GM21528 (cell line): ENCODE results near the gene CDT1.
"Not testable (repeated sequence)": the region's sequence is repeated elsewhere in the genome, so short reads cannot be mapped to it uniquely, and the experiment has no call there.

ENCODE experiments used
- ATAC-seq: cut with Tn5 transposase; IDR thresholded peaks from one replicate; pipeline ENCODE4 v1.9.1; 2021; ENCODE audit warnings: mild to moderate bottlenecking, moderate library complexity; ENCODE audit not compliant: unreplicated experiment, low FRiP score

CDT1 gene

GRCh38 chr16:88815901-88816589 lies 12.5 kb downstream of the CDT1 start:
- ATAC-seq, result no peak

DNA sequence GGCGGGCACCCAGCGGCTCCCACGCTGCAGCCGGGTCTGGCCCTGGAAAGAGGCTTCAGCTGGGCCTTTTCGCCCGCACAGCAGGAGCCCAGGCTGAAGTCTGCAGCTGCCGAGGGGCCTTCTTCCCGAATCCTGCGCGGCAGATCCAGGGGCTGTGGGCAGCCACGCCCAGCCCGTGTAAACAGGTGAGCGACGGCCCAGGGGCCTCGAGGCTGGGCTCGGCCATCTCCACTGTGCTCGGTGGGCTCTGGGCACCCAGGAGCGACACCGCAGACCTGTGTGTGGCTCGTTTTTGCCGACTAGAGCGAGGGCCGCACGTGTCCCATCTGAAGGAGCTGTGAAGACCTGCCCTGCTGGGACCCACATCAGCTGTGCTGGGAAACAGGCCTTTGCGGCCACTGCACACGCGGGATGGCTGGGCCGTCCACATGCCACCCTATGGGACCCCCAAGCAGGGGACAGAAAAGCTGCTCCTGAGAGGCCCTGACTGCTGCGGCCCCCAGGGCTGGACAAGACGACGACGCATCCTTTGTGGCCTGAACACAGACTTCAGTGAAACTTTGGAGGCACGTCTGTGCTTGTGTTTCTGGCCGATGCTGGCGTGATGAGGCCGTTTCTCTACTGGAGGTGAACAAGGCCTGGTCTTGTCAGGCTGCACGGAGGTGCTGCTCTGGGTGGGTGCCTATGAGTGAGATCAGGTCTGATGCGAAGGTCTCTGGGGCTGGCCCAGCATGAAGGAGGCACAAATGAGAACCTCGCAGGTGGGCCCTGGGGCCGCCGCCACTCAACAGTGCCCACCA lies 13.3 kb downstream of the CDT1 start:
- no peak for ATAC-seq

- ATAC-seq, result no peak
Observed at GRCh38 chr16:88817785-88818574, 14.4 kb downstream of the CDT1 start.

- no peak for ATAC-seq
Observed at GRCh38 chr16:88818575-88818874, 14.9 kb downstream of the CDT1 start.

DNA sequence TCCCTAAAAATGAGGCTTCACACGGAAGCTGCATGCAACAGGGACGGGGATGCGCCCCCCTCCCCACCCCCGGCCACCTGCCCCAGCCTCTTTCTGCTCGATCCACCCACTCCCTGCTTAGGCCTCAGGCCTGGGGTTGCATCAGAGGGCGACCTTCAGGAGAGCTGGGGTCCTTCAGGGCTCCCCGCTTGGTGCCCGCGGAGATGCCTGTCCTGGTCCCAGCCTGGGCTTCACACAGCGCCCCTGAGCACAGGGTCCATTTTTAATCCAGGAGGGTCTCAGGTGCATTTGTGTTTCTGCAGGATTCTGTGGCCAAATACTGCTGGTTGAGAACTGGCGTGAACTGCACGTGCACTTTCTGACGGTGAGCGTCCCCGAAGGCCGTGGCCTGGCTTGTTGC lies 15.5 kb downstream of the CDT1 start:
- no peak for ATAC-seq

GRCh38 chr16:88820385-88821025 lies 16.9 kb downstream of the CDT1 start:
- no peak for ATAC-seq

DNA sequence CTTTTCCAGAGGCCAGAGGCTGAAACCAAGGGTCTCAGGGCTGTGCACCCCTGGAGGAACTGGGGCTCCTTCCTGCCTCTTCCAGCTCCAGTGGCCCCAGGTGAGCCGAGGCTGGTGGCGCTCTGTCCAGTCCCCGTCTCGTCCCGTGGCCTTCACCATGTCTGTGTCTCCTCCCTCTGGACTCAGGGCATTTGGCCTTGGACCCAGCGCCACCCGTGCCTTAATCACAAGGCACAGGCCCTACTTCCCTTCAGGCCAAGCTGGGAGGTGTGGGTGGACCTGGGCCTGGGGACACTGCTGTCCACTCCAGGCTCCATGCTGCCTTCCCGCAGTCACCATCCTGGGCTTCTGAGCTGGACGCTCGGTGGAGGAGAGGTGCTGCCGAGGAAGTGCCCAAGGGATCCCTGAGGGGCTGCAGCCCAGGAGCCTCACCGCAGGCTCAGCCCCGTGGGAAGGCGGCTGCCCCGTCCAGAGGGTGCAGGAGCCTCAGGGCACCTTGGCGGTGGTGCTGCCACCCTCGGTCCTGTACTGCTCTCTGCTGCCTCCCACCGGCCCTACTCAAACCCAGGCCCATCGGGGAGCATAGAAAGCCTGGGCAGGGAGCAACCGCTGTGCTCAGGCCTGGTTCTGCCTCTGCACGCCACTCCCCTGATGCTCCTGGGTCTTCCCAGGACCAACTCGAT lies 17.7 kb downstream of the CDT1 start:
- ATAC-seq, result no peak

DNA sequence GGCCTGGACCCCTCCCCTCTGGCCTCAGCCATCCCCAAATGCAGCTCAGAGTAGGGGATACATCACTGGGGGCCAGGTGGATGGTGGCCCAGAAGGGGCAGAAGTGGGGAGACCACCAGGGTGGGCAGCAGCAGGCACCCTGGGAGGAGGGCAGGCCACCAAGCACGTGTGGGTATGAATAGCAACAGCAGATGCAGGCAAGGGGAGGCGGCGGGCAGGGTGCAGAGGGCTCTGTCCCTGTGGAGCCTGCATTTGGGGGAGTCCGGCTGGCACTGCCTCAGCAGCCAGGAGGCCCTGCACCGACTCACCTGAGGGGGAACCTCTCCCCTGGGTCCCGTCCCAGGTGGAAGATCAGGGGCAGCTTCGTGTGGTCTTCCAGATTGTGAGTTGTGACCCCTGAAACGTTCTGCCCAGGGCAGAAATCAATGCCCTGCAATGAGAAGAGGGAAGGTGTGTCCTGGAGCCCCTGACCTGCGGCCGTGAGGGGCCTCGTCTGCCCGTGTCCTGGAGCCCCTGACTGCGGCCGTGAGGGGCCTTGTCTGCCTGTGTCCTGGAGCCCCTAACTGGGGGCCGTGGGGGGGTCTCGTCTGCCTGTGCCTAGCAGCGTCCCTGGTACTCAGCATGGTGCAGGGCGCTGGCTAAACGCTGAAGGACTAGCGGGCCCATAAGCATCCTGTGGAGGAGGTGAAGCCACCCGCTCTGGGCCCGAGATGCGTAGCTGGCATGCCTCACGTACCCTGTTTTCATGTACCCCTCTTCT lies 18.9 kb downstream of the CDT1 start:
- no peak for ATAC-seq

- not testable (repeated sequence) for ATAC-seq
Observed at GRCh38 chr16:88823646-88824045, 20.1 kb downstream of the CDT1 start.

- no peak for ATAC-seq
Observed at GRCh38 chr16:88824256-88825077, 20.9 kb downstream of the CDT1 start.

DNA sequence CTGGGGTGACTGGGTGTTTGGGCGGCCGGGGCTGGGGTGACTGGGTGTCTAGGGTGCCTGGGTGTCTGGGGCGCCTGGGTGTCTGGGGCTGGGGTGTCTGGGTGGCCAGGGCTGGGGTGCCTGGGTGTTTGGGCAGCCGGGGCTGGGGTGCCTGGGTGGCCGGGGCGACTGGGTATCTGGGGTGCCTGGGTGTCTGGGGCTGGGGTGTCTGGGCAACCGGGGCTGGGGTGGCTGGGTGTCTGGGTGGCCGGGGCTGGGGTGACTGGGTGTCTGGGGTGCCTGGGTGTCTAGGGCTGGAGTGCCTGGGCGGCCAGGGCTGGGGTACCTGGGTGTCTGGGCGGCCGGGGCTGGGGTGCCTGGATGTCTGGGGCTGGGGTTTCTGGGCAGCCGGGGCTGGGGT lies 21.6 kb downstream of the CDT1 start:
- no peak for ATAC-seq

DNA sequence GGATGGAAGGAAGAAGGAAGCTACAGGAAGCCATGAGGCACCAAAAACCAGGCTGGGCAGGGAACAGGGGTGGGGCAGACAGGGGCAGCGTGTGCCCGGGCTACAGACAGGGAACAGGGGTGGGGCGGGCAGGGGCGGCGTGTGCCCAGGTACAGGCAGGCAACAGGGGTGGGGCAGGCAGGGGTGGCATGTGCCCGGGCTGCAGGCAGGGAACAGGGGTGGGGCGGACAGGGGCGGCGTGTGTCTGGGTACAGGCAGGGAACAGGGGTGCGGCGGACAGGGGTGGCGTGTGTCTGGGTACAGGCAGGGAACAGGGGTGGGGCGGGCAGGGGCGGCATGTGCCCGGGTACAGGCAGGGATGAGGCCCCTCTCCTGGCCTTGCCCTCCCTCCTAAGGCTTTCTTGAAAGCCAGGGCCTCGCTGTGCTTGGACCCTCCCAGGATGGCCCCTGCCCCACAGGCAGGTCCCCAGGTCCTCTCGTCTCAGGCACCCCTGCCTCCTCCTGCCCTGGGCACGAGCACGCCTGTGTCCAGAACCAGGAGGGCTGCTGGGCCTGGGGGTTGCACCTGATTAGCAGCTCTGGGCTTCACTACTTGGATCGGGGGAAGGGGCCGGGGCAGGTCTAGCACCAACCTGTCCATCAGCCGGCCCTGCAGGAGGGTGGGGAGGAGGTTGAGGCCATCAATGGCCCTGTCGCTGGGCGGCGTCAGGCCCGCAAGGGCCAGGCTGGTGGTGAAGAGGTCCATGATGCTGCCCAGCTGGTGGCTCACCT lies 22.7 kb downstream of the CDT1 start:
- no peak for ATAC-seq

DNA sequence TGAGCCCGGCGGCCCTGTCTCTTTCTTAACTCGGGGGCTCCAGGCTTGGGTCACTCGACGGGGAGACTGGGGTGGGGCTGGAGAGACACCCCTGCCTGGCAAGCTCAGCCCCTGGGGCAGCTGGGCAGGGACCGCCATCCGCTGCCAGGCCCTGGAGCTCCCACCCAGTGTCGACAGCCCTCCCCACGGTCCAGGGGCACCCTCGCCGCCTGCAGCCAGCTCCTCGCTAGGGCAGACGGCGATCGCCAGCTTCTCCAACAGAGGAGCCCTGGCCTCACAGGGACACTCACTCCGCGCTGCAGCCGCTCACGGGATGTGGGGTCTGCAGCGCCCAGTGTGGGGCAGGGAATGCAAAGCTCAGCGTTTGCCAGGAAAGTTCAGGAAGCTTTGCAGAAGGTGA lies 24.1 kb downstream of the CDT1 start:
- no peak for ATAC-seq

DNA sequence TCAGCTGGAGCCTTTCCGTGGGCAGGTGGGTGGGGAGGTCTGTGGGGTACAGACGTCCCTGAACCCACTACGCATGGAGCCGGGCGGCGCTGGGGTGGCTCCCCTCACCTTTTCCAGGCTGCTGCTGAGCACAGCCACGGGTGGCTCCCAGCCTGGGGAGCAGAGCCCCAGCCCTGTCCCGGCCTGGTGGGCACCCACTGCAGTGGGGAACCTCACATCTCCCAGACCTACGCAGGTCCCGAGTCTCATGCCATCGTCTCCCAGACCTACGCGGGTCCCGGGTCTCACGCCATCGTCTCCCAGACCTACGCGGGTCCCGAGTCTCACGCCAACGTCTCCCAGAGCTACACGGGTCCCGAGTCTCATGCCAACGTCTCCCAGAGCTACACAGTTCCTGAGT lies 25.1 kb downstream of the CDT1 start:
- ATAC-seq, result no peak

- no peak for ATAC-seq
Observed at GRCh38 chr16:88830258-88830657, 26.7 kb downstream of the CDT1 start.

- ATAC-seq, result no peak
Observed at GRCh38 chr16:88830783-88831182, 27.2 kb downstream of the CDT1 start.

DNA sequence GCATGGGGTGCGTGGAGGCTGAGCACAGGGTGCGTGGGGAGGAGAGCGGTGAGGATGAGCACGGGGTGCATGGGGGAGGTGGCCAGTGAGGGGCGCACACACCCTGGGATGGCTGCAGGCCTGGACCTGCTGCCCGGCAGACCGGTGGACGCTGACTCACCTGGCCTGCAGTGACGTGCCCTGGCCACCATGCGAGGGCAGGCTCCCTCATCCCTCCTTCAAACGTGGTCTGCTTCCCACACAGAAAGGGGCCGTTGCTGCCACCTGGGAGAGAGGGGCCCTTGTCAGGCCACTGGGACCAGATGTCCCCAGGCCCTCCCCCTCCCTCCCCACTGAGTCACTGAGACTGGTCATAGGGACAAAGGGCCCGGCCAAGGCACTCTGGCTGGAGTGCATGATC lies 28.2 kb downstream of the CDT1 start:
- no peak for ATAC-seq

DNA sequence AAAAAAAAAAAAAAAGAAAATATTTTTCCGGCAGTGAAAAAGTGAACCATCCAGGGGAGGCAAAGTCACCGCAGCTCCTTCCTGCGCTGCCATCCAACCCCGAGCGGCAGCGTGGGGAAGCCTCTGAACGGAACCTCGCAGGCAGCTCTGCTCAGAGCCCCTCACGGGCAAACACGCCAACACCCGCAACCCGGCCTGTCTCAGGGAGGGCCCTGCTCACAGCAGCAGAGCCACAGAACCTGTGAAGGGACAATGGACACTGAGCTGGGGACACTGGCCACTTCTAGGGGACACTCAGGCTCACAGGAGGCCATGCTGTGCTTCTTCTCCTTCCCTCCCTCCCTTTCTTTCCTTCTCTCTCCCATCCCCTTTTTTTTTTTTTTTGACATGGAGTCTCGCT lies 29.5 kb downstream of the CDT1 start:
- no peak for ATAC-seq
